GM12873 (cell line): ENCODE measurements around the gene LUC7L3.

ENCODE experiments used
- TF ChIP-seq, protein P1 (sequence below): IDR thresholded peaks from 2 replicates; pipeline ENCODE4 v1.5.1; 2012; ENCODE audit warnings: low read depth, mild to moderate bottlenecking, moderate library complexity, low read length, control low read depth; ENCODE audit not compliant: insufficient read depth; ENCODE audit errors: missing control alignments

LUC7L3 gene

DNA sequence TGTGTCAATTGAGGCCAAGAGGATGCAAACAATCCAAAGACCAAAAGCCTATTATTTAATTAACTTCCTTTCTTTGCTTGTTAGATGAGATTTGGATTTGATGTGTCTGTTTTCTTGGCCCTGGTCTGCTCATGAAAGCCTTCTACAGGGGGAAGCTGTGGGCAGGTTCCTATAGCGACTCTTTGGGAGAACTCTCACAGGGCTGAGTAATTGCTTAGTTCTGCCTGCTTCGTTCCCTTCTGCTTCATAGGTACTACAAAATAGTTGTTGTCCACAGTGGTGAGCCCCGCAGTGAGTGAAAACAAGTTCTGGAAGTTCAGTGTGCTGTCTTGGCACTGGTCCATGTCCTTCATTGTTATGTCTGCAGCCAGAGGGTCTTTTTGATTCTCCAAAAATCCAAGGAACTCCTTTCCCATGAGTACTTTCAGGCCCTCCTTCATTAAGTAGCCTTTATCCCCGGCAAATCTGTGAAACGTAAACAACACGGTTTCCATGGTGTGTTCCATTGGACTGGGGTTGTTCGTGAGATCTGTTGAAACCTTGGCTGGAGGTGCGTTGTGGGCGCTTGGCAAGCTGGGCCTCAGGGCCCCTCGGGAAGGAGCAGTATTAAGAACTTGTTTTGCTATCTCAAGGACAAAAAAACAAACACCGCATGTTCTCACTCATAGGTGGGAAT, 77.9 kb downstream of the LUC7L3 start:
- TF ChIP-seq, protein P1, sequence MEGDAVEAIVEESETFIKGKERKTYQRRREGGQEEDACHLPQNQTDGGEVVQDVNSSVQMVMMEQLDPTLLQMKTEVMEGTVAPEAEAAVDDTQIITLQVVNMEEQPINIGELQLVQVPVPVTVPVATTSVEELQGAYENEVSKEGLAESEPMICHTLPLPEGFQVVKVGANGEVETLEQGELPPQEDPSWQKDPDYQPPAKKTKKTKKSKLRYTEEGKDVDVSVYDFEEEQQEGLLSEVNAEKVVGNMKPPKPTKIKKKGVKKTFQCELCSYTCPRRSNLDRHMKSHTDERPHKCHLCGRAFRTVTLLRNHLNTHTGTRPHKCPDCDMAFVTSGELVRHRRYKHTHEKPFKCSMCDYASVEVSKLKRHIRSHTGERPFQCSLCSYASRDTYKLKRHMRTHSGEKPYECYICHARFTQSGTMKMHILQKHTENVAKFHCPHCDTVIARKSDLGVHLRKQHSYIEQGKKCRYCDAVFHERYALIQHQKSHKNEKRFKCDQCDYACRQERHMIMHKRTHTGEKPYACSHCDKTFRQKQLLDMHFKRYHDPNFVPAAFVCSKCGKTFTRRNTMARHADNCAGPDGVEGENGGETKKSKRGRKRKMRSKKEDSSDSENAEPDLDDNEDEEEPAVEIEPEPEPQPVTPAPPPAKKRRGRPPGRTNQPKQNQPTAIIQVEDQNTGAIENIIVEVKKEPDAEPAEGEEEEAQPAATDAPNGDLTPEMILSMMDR: no peak

GRCh38 chr17:50798424-50799288, 79.3 kb downstream of the LUC7L3 start:
- TF ChIP-seq, protein P1: no peak

GRCh38 chr17:50799582-50799981, 80.2 kb downstream of the LUC7L3 start:
- TF ChIP-seq, protein P1: no peak

GRCh38 chr17:50800196-50800700, 80.8 kb downstream of the LUC7L3 start:
- TF ChIP-seq, protein P1: no peak

DNA sequence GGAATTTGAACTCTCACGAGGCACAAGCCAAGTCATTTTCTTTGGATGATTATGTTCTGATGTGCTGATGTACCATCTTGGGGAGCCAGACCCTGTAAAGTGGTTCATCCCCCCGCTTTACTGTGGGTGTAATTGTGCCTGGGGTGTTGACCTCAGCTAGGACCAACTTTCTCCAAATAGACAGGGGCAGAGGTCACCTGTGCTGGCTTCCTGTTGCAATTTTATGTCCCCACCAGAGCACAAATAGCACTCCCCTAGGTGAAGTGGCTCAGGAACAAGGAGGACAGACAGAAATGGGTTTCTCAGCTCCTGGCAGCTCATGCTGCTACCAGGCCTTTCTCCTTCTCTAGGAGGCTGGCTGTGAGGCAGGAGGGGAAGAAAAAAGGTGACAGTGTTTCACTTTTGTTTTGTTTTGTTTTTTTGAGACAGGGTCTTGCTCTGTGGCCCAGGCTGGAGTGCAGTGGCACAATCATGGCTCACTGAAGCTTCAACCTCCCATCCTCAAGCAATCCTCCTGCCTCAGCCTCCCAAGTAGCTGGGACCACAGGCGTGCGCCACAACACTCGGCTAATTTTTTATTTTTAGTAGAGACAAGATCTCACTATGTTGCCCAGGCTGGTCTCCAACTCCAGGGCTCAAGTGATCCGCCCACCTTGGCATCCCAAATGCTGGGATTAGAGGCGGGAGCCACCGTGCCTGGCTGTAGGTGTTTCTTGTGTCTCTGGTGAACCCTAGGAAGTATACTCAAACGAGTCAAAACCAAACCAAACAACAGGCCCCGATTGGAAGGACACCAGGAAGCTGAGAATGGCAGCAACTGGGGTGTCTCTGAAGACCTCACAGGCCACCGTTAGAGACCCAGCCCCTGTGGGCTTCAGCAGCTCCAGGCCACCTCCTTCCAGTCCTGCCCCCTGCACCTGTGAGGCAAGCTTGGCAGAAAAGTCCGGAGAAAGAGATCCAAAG, 83.5 kb downstream of the LUC7L3 start:
- TF ChIP-seq, protein P1: no peak

GRCh38 chr17:50803676-50804075, 84.3 kb downstream of the LUC7L3 start:
- TF ChIP-seq, protein P1: no peak
